DLD1 (cell line): ENCODE results near the gene UPK1A.
"Not testable (repeated sequence)": the region's sequence is repeated elsewhere in the genome, so short reads cannot be mapped to it uniquely, and the experiment has no call there.

Source experiments
- in situ Hi-C: cut with HindIII; loops from 2 replicates; pipeline ENCODE4 v1.10.0; 2017; ENCODE audit warnings: low sequenced_read_pairs

Gene UPK1A

GRCh38 chr19:35689836-35690235 is 23.5 kb downstream of the UPK1A start:
- in situ Hi-C loops: no loop called here

DNA sequence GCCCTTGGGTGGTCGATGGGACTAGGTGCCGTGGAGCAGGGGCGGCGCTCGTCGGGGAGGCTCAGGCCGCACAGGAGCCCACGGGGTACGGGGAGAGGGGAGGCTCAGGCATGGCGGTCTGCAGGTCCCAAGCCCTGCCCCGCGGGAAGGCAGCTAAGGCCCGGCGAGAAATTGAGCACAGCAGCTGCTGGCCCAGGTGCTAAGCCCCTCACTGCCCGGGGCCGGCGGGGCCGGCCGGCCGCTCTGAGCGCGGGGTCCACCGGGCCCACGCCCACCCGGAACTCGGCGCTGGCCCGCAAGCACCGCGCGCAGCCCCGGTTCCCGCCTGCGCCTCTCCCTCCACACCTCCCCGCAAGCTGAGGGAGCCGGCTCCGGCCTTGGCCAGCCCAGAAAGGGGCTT is 24.8 kb downstream of the UPK1A start:
- in situ Hi-C loops: not testable (repeated sequence)

GRCh38 chr19:35692010-35692409 is 25.7 kb downstream of the UPK1A start:
- in situ Hi-C loops: no loop called here

- in situ Hi-C loops: no loop called here
These were observed 27.1 kb downstream of the UPK1A start for GRCh38 chr19:35693422-35693821.

GRCh38 chr19:35693835-35694599 is 27.7 kb downstream of the UPK1A start:
- in situ Hi-C loops: no loop called here

GRCh38 chr19:35695895-35696422 is 29.6 kb downstream of the UPK1A start:
- in situ Hi-C loops: no loop called here

DNA sequence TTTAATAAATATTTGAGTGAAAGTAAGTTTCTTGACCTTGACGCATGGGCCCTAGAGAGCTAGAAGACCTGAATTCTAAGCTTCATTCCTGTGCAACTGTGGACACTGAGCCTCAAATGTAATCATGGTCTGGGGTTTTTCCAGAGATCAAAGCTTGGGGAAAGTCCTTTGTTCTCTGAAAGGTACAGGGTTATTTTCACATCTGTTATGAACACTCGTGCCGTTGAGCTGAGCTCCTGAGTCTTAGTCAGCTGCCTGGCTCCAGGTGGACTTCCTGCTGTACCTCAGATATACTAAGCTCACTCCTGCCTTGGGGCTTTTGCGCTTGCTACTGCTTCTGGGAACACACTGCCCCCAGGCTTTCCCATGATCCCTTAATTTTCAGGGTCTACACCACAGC is 30.5 kb downstream of the UPK1A start:
- in situ Hi-C loops: no loop called here

DNA sequence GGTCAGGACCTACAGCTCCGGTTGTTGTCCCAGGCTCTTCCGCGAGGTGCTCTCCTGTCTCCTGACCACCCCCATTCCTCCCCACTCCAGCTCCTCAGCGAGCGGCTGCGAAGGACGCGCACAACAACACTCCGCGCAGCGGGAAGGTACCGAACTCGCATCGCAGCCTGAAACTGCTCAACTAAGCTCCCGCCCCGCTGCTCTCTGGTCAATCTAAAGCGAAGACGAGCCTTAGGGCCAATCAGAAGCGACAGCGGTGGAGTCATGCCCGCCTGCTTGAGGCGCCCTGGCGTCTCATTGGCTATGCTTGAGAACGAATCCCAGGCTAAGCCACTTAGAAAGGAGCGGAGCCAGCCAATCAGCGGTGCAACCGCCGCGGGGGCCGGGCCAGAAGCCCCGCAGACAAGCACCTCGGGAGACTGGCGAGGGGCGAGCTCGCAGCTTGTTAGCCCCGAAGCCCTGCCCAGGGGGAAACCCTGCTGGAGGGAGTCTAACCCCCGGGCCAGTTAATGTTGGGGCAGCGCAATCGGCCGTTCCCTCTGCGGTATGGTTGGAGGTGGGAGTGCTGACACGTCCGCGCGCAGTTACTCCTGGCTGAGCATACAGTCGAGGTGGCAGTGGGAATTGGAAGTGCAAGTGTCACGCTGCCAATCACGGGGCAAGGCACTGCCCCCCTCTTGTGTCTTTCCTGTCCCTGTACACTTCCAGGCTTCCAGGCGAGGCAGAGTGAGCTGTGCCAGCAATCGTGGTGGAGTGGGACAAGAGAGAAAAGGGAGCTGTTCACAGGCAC is 36.1 kb downstream of the UPK1A start:
- in situ Hi-C loops: no loop called here

DNA sequence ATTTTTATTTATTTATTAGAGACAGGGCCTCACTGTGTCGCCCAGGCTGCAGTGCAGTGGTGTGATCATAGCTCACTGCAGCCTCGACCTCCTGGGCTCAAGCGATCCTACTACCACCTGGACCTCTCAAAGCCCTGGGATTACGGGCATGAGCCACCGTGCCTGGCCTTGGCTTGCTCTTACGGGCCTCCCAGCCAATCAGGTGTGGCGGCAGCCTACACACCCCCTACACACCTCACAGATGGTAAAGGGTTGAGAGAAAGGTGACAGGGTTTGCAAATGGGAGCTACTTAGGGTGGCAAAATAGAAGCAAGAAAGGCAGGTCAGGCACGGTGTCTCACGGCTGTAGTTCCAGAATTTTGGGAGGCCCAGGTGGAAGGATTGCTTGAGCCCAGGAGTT is 37.0 kb downstream of the UPK1A start:
- in situ Hi-C loops: no loop called here

DNA sequence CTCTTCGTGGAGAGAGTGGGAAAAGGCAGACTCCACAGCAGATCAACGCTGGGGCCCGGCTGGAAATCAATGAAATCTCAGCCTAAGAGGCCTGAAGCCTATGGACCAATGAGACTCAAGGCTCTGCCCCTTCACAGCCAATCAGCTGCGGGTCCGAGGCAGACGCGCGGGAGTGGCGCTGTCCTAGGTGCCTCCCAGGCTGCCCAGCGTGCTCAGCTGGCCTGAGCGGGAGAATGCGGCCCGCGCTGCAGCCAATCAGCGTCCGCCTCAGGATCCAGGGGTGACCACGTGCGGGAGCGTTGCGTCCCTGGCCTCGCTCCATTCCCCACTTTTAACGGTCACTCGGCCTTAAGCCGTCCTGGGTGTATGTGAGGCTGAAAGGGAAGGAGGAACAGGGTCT is 37.9 kb downstream of the UPK1A start, which contains the start of gene ZBTB32:
ZBTB32 (plus strand) TSS at position 341 of the 400 bp plus-strand sequence. CDS start 10,069 bp downstream, outside the sequence.
- in situ Hi-C loops: no loop called here

- in situ Hi-C loops: no loop called here
These were observed 42.1 kb downstream of the UPK1A start for GRCh38 chr19:35708391-35708790.

DNA sequence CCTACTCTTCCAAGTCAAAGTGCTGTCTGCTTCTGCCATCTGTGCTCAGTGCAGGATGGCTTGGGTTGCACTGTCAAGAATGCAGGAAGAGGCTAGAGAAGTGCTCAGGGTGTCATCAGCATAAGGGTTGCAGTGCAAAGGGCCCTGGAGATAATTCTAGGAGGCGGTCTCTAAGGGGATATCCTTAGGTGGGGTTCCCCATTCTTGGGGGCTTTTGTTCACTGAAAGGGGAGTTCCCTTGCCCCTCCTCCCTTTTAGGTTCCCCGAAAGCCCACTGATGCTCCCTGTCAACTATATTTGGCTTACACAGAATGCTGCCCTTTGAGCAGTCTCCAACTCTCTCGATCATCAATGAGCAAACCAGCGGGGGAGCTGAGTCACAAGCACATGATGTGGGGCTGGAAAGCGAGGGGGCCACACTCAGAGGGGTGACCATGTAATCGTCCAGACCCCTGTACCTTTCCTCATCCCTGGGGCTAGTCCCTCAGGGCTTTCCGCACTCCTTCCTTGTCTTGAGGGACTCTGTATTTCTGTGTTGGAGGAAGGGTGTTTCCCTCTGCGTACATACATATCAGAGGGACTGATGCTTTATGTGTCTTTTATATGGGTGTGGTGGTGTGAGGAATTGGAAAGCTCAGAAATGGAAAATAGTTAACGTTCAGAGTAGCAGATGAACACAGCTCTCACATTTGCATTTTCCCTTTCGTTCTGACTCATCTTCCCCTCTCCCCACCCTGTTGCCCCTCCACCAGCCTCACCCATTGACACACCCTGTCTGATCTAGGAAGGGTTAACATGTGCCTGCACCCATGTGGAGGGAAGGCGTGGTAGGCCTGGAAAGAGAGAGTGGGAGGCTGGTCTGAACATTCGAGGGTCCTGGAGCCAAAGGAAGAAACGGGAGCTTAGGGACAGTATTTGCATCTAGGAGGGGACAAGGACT is 44.7 kb downstream of the UPK1A start:
- in situ Hi-C loops: no loop called here

DNA sequence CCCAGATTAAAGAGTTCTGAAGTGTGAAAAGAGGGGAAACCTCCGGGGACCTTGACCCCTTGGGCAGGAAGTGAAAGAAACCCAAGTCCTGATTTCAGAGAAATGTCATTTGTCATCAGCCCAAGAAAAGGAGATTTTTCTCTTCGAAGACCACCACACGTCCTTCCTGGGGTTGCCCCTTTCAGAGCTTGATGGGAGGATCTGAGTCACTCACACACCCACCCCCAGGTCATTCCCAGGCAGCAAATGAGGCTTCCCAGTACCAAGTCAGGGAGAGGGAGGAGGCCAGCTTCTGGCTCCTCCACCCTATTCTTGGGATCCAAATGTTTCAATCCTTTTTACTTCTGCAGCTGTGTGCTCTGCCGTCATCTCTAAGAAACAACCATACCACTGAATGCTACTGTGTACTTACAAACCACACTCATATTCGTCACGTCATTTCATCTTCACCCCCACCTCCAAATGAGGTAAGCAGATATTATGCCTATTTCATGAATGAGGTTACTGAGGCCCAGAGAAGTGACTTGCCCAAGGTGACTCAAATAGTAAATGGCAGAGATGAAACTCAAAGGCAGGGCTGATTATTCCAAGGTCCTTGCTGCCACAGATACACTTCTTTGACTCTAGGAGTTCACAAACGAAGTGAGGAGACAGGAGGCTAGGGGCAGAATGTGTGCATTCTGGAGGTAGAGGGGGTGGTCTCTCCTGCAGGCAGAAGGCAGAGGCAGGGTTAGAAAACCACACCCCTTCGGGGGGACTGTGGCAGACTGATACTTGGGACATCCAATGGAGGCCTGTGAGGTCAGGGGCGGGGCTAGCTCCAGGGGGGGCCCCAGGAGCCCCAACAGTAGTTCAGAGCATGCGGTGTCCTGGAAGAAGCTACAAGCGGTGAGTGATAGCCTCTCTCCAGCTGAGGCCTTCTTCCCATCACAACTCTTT is 46.5 kb downstream of the UPK1A start:
- in situ Hi-C loops: no loop called here

GRCh38 chr19:35713506-35713850 is 47.2 kb downstream of the UPK1A start:
- in situ Hi-C loops: no loop called here

GRCh38 chr19:35713904-35714495 is 47.7 kb downstream of the UPK1A start:
- in situ Hi-C loops: no loop called here

GRCh38 chr19:35714601-35715354 is 48.5 kb downstream of the UPK1A start:
- in situ Hi-C loops: no loop called here

GRCh38 chr19:35715355-35715809 is 49.1 kb downstream of the UPK1A start:
- in situ Hi-C loops: no loop called here

GRCh38 chr19:35715981-35716800 is 49.9 kb downstream of the UPK1A start:
- in situ Hi-C loops: no loop called here
